HUDEP-2 (cell line): ENCODE measurements around the gene CDH23.

Experiments
- DNase-seq, 76 experiments: peaks; one replicate each; lab custom pipeline; 2025; ENCODE audit not compliant: unreplicated experiment in 76 of 76; lab: John Stamatoyannopoulos, UW

The CDH23 gene

DNA sequence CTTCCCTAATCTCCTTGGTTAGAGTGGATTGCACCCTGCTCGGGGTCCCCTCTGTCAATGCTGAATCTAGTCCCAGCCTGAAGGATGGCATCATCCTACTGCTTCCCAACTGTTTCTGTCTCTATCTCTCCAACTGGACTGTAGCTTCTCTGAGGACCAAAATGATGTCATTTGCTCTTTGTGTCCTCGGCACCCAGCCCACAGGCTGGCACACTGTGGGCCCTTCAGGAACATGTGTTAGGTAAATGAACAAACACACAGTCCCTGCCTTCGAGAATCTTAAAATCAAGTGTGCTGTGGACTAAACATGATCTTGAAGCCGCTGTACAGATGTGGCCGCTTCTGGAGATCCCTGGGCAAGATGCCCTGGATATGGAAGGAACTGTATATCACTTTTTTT is 5.0 kb upstream of the CDH23 start:
- DNase-seq, result no peak

DNA sequence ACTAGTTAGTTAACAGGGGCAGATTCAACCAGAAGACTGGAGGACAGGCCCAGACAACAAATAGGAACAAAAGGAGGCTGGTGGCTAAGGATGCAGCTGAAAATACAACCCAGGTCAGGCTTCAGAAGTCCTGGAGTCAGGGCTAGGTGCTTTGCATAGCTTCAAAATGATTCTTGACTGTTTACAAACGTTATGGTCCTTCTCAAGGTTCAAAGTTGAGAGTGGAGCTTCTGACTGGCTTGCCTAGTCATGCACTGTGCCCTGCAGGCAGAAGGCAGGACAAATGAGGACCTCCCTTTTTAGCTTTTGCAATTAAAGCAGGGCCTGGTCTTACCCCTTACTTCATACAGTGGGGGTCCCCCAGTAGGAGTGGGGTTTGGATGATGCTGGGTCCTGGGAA is 4.4 kb upstream of the CDH23 start:
- DNase-seq, result no peak

DNA sequence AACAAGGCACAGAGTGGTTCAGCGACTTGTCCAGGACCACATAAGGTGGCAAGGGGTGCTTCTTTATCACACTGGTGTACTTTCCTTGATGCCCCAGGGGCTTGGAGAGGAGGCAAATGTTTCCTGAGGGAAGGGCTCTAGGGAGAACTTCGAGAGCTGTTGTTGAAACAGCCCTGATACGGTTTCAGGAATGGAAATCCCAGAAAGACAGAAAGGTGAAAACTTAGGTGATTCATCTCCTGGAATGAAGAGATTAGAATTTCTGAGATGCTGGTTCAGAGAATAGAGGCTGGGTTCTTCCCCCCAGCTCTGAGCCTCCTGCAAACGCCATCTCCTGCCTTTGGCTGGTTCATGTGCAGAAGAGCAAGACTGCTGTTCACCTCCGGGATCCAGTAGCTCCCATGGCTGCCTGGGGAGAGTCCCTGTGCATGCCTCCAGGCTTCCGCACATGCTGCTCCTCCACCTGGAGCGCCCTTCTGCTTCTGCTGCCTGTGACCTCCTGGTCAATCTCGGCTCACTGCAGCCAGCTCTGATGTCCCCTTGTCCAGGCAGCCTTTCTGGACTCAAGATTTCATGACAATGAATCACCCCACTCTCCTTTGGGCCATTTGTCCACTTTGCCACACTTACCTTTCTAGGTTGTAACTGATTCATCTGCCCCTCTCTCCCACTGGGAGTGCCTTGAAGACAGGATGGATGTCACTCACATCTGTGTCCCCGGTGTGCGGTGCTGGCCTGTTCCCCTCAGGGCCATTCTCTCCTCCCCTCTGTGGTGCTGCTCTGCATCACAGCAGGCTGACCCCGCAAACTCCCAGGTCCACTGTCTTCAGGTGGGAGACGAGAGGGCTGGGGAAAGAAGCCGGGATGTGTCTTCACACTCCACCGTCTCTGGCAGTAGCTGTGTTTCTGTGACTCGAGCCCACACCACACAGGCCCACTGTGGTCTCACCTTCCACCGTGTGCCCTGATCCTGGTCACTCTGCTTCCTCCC is 3.6 kb upstream of the CDH23 start:
- no peak for DNase-seq

DNA sequence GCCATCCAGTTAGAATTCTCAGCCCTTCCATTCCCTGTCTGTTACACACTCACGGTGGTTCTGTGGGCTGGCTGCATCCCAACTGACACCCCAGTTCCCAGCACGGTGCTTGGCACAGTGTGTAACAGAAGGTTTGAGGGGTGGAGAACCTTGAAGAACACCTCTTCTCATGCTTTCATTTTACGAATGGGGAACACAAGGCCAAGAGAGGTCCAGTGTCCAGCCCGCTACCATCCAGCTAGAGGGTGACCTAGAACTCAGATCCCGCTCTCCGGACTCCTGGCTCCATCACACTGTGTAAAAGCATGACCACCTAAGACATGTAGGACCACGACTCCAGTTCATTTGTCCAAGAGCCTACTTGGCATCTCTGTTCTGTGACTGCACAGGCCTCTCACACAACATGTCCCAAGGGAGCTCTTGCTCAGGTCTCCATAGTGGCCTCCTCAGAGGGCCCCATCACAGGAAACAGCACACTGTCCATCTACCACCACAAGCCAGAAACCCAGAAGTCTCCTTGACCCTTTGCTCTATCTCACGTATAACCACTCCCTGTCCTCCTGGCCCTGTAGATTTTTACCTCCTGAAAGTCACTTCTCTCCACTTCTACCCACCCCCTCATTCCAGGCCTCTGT is 2.8 kb upstream of the CDH23 start:
- DNase-seq, result no peak

DNA sequence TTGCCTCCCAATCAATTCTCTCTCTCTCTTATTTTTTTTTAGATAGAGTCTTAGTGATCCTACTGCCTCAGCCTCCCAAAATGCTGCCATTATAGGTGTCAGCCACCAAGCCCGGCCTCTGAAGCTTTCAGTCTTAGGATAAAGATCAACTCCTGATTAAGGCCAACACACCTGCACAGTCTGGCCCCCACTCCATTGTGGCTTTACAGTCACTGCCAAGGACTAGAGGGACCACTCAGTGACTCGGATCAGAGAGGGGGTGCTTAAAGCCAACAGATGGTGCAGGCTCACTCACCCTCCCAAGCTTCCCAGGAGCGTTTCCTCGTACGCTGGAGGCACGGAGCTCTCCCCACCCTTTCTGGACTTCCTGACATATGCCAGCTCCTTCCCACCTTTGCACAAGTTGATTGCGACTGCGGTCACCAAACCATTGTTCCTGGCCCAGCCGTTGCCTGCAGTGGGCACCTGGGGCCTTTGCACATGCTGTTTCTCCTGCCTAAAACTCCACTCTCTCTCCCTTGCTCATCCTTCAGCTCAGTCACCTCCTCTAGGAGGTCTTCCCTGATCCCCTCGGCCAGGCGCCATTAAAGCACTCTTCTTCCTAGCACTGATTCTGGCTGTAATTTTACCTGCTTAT is 1.7 kb upstream of the CDH23 start:
- no peak for DNase-seq

DNA sequence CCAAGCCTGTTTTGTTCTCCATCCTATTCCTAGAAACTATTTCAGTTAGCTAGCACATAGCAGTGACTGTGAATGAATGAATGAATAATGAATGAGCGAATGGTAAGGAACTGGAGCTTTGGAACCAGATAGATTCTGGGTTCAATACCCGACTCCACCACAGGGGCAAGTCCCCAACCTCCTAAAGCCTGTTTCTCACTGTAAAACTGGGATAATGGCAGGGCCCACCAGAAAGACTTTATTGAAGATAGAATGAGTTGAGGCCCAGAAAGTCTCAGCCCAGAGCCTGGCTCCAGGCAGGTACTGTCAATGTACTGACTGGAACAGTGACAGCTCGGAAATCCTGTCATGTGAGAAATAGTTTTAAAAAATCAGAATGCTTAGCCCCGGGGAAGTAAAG is 1.1 kb upstream of the CDH23 start:
- DNase-seq, result no peak

DNA sequence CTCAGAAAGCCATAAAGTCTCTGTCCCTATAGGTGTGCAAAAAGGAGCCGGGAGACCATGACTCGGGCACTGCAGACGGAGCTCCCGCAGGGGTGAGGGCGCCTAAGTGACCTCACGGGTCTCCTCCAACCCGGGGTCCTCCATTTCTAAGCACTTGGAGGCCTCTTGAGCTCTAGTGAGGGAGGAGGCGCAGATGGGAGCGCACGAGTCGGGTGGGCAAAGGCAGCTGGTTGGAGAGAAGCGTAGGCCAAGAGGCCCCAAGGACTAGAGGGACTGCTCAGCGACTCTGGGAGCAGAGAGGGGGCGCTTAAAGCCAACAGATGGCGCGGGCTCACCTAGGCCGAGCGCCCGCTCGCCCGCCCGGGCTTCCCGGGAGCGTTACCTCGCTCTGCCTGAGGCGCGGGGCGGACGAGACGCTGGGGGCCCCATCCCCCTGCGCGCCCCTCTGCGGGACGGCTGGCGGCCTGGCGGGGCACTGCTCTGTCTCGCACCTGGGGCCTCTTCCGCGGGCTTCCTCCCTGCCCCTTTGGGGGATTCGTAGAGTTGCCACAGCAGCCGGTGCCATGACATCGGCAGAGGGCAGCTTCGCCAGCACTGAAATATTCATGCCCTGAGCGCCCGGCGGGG is 523 bp upstream of the CDH23 start:
- peak in 2 of 76 experiments; percentile 4 to 5 for DNase-seq

DNA sequence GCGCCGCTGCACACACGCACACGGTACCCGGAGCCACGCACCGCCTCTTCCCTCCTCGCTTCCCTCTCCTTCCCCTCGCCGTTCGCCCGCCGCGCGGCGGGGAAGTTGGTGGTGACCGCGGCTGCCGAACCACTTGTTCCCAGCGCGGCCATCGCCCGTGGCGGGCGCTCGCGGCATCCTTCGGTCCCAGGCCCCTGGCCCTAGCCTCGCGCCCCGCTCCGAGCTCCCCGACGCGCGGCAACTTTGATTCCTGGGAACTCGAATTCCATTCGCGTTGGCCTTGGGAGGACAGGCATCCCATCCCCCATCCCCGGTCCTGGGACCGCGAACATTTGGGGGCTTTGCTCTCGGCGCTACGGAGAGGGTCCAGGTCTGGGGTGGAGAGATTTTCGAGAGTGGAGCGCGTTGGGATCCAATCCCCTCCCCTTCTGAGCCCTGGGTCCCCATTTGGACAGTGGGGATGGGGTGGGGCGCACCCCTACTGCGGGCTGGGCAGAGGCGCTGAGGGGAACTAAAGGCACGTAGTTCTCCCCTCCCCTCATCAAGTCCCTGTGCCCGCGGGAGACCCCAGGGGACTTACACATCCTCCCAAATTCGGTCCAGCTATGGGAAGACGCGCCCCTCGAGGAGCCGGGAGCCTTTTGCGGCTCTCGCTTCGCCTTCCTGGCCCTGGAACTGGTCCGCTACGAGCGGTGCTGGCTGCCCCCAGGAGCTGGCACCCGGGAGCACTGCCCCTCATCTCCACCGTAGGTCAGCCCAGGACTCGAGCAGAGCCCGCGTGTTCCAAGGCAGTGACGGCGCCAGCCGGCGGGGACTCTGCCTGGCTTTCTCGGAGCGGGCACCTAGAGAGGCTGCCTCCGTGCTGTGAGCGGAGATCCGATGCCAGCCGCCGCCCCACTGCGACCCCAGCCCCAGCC is 834 bp downstream of the CDH23 start:
- DNase-seq, result no peak

DNA sequence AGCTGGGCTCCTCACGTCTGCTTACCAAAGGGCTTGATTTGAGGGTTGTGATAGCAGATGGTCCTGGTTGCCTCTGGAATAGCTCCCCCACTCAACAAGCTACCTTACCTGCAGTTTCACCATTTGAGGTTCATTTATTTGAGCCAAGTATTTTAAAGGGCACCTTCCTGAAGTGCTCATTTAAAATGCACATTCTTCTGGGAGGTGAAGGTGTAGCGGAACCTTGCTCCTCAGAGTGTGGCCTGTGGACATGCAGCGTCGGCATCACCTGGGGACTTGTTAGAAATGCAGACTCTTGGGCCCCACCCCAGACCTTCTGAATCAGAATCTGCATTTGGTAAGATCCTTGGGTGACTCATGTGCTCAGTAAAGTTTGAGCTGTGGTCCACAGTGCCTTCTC is 2.3 kb downstream of the CDH23 start:
- no peak for DNase-seq

DNA sequence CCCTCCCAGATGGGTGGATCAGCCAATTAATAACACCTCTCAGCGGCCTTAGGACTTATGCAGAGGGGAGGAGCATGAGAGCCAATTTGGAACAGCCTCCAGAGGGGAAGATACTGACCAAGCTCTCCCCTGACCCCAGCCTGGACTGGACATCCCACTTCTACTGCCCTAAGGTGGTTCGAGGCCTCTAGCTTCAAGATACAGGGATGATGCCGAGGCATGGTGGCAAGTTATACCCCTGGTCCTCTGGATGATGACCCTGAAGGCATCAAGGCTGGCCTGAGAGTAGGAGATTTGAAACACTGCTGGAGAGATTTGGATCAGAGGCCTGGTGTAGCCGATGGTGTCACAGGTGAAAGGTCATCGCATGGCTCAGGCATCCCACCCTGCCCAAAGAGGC is 3.2 kb downstream of the CDH23 start:
- DNase-seq, result no peak

DNA sequence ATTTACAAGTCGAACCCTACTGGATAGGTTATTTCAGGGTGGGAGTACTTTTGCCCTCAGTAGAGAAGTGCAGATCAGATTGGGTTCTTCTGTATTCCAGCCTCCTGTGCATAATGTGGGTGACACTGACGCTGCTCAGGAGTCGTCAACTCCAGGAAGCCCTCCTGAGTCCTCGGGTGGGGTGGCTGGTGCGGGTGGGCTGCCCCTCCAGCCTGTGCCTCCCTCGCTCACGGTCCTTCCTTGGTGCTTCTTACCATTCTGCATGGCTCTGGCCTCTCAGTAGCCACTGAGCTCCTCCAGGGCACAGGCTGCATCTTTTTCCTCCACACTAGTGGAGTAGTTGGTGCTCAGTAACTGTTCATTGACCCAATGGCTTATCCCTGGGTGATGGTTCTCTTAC is 4.3 kb downstream of the CDH23 start:
- DNase-seq, result no peak

DNA sequence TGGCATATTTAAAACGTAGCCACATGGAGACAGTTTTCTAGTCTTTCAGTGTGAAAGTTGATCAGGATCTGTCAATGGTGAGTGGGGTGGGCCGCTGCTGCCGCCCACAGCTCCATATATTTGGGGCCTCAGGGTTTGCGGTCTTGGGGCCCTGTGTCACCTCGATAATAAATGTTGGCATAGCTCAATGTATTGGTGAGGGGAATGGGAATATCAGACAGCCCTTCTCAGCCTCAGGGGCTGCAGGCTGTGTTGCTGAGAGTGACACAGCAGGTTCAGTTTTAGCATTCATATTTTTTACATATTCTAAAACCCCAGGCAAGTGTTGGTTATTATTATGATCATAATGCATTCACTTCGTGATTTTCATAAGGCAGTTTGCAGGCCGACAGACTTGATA is 5.3 kb downstream of the CDH23 start:
- DNase-seq, result no peak

DNA sequence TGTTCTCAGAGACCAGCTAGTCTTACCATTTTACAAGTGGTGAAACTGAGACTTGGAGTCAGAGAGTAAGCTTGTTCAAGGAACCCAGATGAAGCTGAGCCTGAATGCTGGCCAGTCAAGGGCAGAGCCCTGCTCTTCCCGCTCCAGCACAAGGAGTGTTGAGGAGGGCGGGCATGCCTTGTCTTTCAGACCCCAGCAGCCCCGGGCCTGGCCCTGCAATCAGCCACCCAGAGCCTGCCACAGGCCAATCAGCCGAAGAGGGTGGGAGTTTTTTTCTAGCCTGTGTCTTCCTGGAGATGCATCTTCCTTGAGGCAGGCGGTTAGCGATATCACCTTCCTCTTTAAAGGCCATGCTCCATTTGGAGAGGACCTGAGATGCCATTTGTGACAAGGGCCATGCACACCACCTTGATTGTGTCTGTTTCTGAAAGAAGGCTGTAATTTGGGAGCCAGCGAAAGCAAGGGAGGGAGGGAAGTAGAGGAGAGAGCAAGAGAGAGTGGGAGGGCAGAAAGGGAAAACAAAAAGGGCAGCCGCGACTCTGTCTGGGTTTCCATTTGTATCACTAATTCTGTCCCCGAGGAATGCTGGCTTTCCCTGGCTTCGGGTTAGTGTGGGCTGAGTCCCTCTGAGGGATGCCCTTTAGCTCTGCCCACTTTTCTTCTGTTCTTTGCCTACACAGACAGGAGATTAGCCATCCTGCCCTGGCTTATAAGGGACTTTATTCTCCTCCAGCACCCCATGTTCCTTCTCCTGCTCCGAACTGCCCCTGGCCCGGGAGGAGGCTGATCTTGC is 8.0 kb downstream of the CDH23 start:
- DNase-seq, result no peak

DNA sequence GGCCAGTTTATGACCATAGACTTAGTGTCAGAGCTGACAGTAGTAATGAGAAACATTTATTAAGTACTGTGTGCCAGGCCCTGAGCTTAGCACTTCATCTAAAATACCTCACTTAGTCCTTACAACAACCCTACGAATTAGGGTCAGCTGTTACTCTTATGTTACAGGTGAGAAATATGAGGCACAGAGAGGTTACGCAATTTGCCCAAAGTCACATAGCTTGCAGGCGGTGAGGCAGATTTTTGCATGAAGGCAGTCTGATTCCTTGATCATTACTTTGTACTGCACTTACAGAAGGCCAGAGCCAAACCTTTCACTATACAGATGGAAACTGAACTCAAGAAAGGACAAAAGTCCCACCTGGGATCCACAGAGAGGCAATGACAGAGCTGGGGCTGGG is 10.2 kb downstream of the CDH23 start:
- DNase-seq, result no peak

DNA sequence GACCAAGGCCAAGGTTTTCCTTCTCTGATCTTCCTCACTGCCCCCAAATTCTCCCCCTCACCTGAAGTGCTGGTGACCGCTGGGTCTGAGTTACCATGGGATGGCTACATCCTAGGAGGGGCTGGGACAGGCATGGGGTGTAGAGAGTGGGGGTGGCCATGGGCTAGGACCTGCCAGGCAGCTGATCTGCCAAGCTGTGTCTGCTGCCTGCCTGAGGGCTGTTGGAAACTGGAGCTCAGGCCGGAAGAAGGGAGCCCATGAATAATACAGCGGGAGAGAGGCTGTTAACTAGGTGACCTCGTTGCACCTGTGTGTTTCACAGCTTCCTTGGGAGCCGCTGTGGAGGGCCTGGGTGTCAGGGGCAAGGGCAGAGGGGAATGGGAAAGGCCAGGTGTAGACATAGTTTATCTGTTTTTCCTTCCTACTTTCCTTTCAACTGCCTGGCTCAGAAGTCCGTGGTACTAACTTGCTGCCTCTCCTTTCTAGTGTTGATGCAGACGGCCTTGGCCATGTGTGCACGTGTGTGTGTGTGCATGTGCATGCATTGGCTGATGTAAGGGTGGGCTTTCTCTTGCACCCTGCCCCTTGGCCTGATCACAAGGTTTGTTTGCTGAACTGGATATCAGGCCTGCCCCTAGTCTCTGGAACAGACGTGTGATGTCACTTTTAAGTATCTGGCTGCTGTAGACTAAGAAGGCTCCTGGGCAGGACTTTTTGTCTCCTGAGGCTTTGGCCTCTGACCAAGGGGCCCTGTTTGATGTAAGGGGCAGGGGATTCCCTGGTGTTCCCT is 11.9 kb downstream of the CDH23 start:
- DNase-seq, result no peak

DNA sequence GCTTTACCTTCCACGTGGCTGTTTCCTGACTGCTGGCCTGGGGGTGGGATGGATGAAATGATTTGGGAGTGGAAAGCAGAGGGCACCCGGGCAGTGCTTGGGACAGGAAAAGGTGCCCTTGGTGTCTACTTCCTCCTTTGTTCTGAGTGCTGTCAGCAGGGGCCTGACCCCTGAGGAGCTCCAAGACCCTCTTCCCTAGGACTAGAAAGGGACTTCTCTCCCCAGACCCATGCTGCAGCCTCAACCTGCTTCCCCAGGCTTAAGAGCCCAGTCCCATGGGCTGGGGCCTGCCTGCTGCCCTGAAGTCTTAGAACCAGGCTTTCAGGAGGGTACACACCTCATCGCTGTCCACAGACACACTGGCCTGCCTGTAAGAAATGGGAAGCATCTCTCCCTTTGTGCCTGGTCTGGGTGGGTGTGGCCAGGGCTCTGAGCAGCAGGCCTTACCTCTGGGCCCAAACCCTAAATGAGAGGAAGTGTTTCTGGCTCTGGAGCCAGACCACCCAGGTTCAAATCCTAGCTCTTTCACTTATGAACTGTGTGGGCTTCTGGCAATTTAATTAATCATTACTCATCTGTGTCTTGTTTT is 12.9 kb downstream of the CDH23 start:
- DNase-seq, result no peak

DNA sequence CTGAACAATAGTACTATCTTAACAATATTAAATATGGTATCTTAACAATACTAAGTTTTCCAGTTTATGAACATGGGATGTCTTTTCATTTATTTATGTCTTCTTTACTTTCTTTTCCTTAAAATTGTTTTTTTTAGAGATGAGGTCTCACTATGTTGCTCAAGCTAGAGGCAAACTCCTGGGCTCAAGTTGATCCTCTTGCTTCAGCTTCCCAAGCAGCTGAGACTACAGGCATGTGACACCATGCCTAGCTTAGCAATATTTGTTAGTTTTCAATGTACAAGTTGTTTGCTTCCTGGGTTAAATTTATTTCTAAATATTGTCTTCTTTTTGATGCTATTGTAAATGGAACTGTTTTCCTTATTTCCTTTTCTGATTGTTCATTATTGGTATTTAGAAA is 16.9 kb downstream of the CDH23 start:
- no peak for DNase-seq

DNA sequence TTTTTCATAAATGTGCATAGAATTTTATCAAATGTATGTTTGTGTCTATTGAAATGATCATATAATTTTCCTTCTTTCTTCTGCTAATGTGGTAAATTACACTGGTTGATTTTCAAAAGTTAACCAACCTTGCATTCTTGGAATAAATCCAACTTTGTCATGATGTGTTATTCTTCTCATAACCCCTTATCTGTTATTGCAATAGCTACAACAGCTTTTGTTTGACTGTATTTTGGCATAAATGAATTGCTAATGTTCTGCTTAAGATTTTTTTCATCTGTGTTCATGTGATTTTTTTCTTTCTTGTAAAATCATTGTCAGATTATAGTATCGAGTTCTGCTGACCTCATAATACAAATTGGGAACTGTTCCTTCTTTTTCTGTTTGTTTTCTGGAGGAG is 17.6 kb downstream of the CDH23 start:
- no peak for DNase-seq
